Muscle layer of colon (tissue), 2 donors: ENCODE measurements around the gene ZNF813.
"Not testable (repeated sequence)": the region's sequence is repeated elsewhere in the genome, so short reads cannot be mapped to it uniquely, and the experiment has no call there.

Experiments
- H3K27ac ChIP-seq: one replicate; pipeline ENCODE4 v1.7.0; 2013; ENCODE audit warnings: low read depth, mild to moderate bottlenecking, low read length, moderate library complexity
- H3K27me3 ChIP-seq, 2 donors: one replicate each; pipeline ENCODE4 v1.7.0; 2013; ENCODE audit warnings: low read length in 2 of 2, mild to moderate bottlenecking in 2 of 2; ENCODE audit not compliant: insufficient read depth in 2 of 2, control insufficient read depth in 1 of 2
- H3K36me3 ChIP-seq: one replicate; pipeline ENCODE4 v1.7.0; 2013; ENCODE audit warnings: mild to moderate bottlenecking, low read length; ENCODE audit not compliant: insufficient read depth
- H3K4me1 ChIP-seq: one replicate; pipeline ENCODE4 v1.7.0; 2013; ENCODE audit warnings: mild to moderate bottlenecking, low read length; ENCODE audit not compliant: insufficient read depth
- H3K4me3 ChIP-seq, 2 donors: one replicate each; pipeline ENCODE4 v1.7.0; 2013; ENCODE audit warnings: low read length in 2 of 2, low read depth in 1 of 2, mild to moderate bottlenecking in 1 of 2, moderate library complexity in 1 of 2
- H3K9ac ChIP-seq: one replicate; pipeline ENCODE4 v1.7.0; 2013; ENCODE audit warnings: low read length
- H3K9me3 ChIP-seq: one replicate; pipeline ENCODE4 v1.7.0; 2013; ENCODE audit warnings: mild to moderate bottlenecking, low read length
- donor health status: abdominal sarcoma.
- donor health status: Adenocarcinoma of cecum.

The ZNF813 gene

GRCh38 chr19:53467485-53468262 is at the start of gene ZNF813:
Gene ZNF813 (plus strand): TSS chr19:53467733. CDS start chr19:53483823, 16,090 bp downstream.
- no peak within 1 kb of the TSS for H3K27ac ChIP-seq
- no peaks in the 10 kb centered on the region for H3K9me3 ChIP-seq
- peak within 1 kb of the TSS; percentile 52 to 76 for H3K4me3 ChIP-seq
- H3K36me3 ChIP-seq, result no peaks in the 10 kb centered on the region
- peaks cover 0 to 11% of the 10 kb centered on the region in 2 donors for H3K27me3 ChIP-seq
- peak within 1 kb of the TSS; percentile 33 for H3K9ac ChIP-seq
- H3K4me1 ChIP-seq, result no peaks in the 10 kb centered on the region

- not testable (repeated sequence) for H3K9ac ChIP-seq, H3K27ac ChIP-seq, H3K27me3 ChIP-seq, H3K36me3 ChIP-seq, H3K9me3 ChIP-seq, H3K4me3 ChIP-seq, H3K4me1 ChIP-seq
Observed at GRCh38 chr19:53420520-53421315, 46.8 kb upstream of the ZNF813 start.

GRCh38 chr19:53422551-53422950 is 45.0 kb upstream of the ZNF813 start:
- Histone ChIP-seq H3K4me3 (no peak overlapping the region), H3K36me3 (no peaks in the 10 kb centered on the region), H3K27me3 (no peaks in the 10 kb centered on the region), H3K4me1 (no peaks in the 10 kb centered on the region), H3K9me3 (no peaks in the 10 kb centered on the region), H3K27ac (no peak overlapping the region), H3K9ac (no peak overlapping the region)

- not testable (repeated sequence) for H3K4me3 ChIP-seq, H3K9ac ChIP-seq, H3K9me3 ChIP-seq, H3K27ac ChIP-seq, H3K27me3 ChIP-seq, H3K4me1 ChIP-seq, H3K36me3 ChIP-seq
Observed at GRCh38 chr19:53423074-53423473, 44.5 kb upstream of the ZNF813 start.

GRCh38 chr19:53423680-53424079 is 43.9 kb upstream of the ZNF813 start:
- H3K4me1 ChIP-seq, H3K36me3 ChIP-seq, H3K27ac ChIP-seq, H3K9ac ChIP-seq, H3K27me3 ChIP-seq, H3K9me3 ChIP-seq, H3K4me3 ChIP-seq: not testable (repeated sequence)

- no peaks in the 10 kb centered on the region for H3K4me1 ChIP-seq
- no peaks in the 10 kb centered on the region for H3K36me3 ChIP-seq
- H3K27ac ChIP-seq, result no peak overlapping the region
- no peak overlapping the region for H3K4me3 ChIP-seq
- no peaks in the 10 kb centered on the region for H3K27me3 ChIP-seq
- no peak overlapping the region for H3K9ac ChIP-seq
- no peaks in the 10 kb centered on the region for H3K9me3 ChIP-seq
Observed at GRCh38 chr19:53424968-53425597, 42.5 kb upstream of the ZNF813 start.

GRCh38 chr19:53431399-53432087 is 36.0 kb upstream of the ZNF813 start, which contains the start of gene ZNF761:
Gene ZNF761 (plus strand): TSS chr19:53431984. CDS start chr19:53447269, 15,285 bp downstream.
- Histone ChIP-seq H3K4me1 (peaks cover 15% of the 10 kb centered on the region), H3K36me3 (no peaks in the 10 kb centered on the region), H3K27me3 (no peaks in the 10 kb centered on the region), H3K4me3 (peak within 1 kb of the TSS; percentile 79 to 83), H3K9me3 (no peaks in the 10 kb centered on the region), H3K27ac (peak within 1 kb of the TSS; percentile 66), H3K9ac (peak within 1 kb of the TSS; percentile 53)

- no peaks in the 10 kb centered on the region for H3K36me3 ChIP-seq
- H3K27me3 ChIP-seq, result no peaks in the 10 kb centered on the region
- peaks cover 15% of the 10 kb centered on the region for H3K4me1 ChIP-seq
- peak overlapping the region; percentile 53 for H3K9ac ChIP-seq
- peak overlapping the region; percentile 66 for H3K27ac ChIP-seq
- H3K4me3 ChIP-seq, result peak overlapping the region; percentile 79 to 83
- H3K9me3 ChIP-seq, result no peaks in the 10 kb centered on the region
Observed at GRCh38 chr19:53432088-53432661, 35.4 kb upstream of the ZNF813 start.

GRCh38 chr19:53443809-53444208 is 23.7 kb upstream of the ZNF813 start:
- not testable (repeated sequence) for H3K27me3 ChIP-seq, H3K4me1 ChIP-seq, H3K27ac ChIP-seq, H3K4me3 ChIP-seq, H3K9me3 ChIP-seq, H3K36me3 ChIP-seq, H3K9ac ChIP-seq

GRCh38 chr19:53447196-53447595 is 20.3 kb upstream of the ZNF813 start:
- not testable (repeated sequence) for H3K4me3 ChIP-seq, H3K9me3 ChIP-seq, H3K27ac ChIP-seq, H3K27me3 ChIP-seq, H3K4me1 ChIP-seq, H3K9ac ChIP-seq
- peaks cover 16% of the 10 kb centered on the region for H3K36me3 ChIP-seq

GRCh38 chr19:53455828-53456227 is 11.7 kb upstream of the ZNF813 start:
- H3K4me3 ChIP-seq, result no peak overlapping the region
- no peaks in the 10 kb centered on the region for H3K27me3 ChIP-seq
- no peak overlapping the region for H3K9ac ChIP-seq
- no peaks in the 10 kb centered on the region for H3K9me3 ChIP-seq
- no peak overlapping the region for H3K27ac ChIP-seq
- peaks cover 39% of the 10 kb centered on the region for H3K36me3 ChIP-seq
- no peaks in the 10 kb centered on the region for H3K4me1 ChIP-seq
